ENCODE measurements around the gene EXOC3.

Gene EXOC3

DNA sequence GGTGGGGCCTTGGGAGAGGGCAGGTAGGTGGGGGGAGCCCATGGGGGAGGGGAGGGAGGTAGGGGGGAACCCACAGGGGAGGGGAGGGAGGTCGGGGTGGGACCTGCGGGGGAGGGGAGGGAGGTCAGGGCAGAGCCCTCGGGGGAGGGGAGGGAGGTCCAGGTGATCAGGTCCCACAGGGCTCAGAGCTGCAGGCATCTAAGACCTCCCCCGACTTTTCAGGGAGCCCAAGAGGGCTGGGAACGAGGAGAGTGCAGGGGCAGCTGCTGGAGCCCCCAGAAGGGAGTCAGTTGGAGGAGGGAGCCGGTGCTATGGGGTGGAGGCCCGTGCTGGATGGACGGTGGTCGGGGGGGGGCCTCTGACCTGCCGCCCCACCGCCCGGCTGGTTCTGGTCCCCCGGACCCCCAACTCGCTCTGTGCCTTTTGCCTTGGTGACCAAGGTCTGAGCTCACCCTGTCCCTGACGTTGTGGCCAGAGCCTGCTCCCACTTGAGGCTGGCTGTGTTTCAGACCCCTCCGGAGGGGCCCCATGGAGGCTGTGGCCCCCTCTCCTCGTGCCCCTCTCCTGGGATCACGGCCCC lies 49.4 kb downstream of the EXOC3 start:
- H3K9me3 ChIP-seq (ENCODE audit: insufficient read depth, low read depth, low read length), result no peaks in the 10 kb centered on the region
- no peaks in the 10 kb centered on the region for H3F3A ChIP-seq (ENCODE audit: low read depth)
- no peak overlapping the region for H3K9ac ChIP-seq (ENCODE audit: low read depth, low read length, poor library complexity, severe bottlenecking)
- TF ChIP-seq EZH2phosphoT487 (IDR thresholded peaks at IDR 0.05; ENCODE audit: borderline replicate concordance), result no peak
- TF ChIP-seq, protein P1, sequence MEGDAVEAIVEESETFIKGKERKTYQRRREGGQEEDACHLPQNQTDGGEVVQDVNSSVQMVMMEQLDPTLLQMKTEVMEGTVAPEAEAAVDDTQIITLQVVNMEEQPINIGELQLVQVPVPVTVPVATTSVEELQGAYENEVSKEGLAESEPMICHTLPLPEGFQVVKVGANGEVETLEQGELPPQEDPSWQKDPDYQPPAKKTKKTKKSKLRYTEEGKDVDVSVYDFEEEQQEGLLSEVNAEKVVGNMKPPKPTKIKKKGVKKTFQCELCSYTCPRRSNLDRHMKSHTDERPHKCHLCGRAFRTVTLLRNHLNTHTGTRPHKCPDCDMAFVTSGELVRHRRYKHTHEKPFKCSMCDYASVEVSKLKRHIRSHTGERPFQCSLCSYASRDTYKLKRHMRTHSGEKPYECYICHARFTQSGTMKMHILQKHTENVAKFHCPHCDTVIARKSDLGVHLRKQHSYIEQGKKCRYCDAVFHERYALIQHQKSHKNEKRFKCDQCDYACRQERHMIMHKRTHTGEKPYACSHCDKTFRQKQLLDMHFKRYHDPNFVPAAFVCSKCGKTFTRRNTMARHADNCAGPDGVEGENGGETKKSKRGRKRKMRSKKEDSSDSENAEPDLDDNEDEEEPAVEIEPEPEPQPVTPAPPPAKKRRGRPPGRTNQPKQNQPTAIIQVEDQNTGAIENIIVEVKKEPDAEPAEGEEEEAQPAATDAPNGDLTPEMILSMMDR (conservative IDR thresholded peaks at IDR 0.05; ENCODE audit: low read length), result no peak
- no peak overlapping the region for H3K4me3 ChIP-seq (ENCODE audit: low read length, poor library complexity, severe bottlenecking)
- H3K9me2 ChIP-seq (replicated peaks; ENCODE audit: low read depth, low read length), result no peaks in the 10 kb centered on the region
- H3K36me3 ChIP-seq (ENCODE audit: insufficient read depth, low read length), result no peaks in the 10 kb centered on the region
- H3K79me2 ChIP-seq (ENCODE audit: insufficient read depth, low read length), result no peaks in the 10 kb centered on the region
- no peaks in the 10 kb centered on the region for H3K27me3 ChIP-seq (ENCODE audit: insufficient read depth, low read length, poor library complexity, severe bottlenecking)
- no peak overlapping the region for H3K4me2 ChIP-seq (ENCODE audit: low read depth, low read length, poor library complexity, severe bottlenecking)
- no peak overlapping the region for H2AFZ ChIP-seq (ENCODE audit: low read length)
- H3K4me1 ChIP-seq (ENCODE audit: insufficient read depth, low read length, poor library complexity, severe bottlenecking), result no peaks in the 10 kb centered on the region
- no peaks in the 10 kb centered on the region for H4K20me1 ChIP-seq (ENCODE audit: insufficient read depth, low read length, poor library complexity, severe bottlenecking)

DNA sequence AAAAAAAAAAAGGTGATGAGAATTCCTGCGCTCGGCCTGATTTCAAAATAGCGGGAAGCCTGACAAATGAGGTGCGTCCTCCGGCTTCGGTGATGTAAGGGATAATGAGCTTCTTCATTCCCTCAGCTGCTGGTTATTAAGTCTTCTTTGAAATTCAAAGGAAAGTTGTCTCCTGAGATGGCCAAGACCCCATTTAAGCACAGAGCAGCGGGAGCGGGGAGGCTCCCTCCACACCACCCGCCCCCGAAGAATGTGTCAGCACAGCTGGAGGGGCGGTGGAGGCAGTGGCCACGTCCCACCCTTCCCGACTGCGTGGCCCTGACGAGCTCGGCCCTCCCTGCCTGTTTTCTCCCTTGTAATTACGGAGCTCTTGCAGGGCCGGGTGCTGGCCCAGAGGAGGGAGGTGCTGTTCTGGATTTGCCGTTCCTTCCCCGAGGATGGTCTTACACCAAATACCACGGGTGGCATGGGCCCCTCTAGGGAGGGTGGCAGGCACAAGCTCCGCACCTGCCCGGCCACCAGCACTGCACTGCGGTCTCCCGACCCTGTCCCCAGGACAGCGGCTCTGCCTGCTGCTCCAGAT lies 50.2 kb downstream of the EXOC3 start:
- no peak overlapping the region for H2AFZ ChIP-seq (ENCODE audit: low read length)

DNA sequence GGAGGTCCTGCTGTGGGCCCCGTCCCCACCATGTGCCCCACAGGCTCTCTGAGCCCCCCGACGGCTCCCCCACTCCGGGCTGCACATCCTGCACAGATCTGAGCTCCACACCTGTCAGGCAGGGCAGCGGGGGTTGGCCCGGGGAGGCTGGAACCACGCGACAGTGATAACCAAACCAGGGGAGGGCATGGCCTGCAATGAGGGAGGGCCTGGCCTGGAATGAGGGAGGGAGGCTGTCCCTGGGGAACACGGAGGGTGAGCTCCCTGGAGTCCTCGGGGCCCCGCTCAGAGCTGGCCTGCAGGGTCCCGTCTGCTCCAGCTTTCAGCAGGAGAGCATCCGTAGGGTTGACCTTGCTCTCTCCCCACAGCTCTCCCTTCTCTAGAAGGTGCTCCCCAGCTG lies 50.8 kb downstream of the EXOC3 start:
- Histone ChIP-seq H3K4me3 (ENCODE audit: low read length, poor library complexity, severe bottlenecking) (no peak overlapping the region), H3K9me3 (ENCODE audit: insufficient read depth, low read depth, low read length) (no peaks in the 10 kb centered on the region), H3K27me3 (ENCODE audit: insufficient read depth, low read length, poor library complexity, severe bottlenecking) (no peaks in the 10 kb centered on the region), H2AFZ (ENCODE audit: low read length) (no peak overlapping the region), H3K79me2 (ENCODE audit: insufficient read depth, low read length) (no peaks in the 10 kb centered on the region), H3K4me2 (ENCODE audit: low read depth, low read length, poor library complexity, severe bottlenecking) (no peak overlapping the region), H3K4me1 (ENCODE audit: insufficient read depth, low read length, poor library complexity, severe bottlenecking) (no peaks in the 10 kb centered on the region), H3F3A (ENCODE audit: low read depth) (no peaks in the 10 kb centered on the region), H3K9ac (ENCODE audit: low read depth, low read length, poor library complexity, severe bottlenecking) (no peak overlapping the region), H3K9me2 (replicated peaks; ENCODE audit: low read depth, low read length) (no peaks in the 10 kb centered on the region), H3K36me3 (ENCODE audit: insufficient read depth, low read length) (no peaks in the 10 kb centered on the region), H4K20me1 (ENCODE audit: insufficient read depth, low read length, poor library complexity, severe bottlenecking) (no peaks in the 10 kb centered on the region)
- no peak for TF ChIP-seq EZH2phosphoT487 (IDR thresholded peaks at IDR 0.05; ENCODE audit: borderline replicate concordance)
- TF ChIP-seq, protein P1 (conservative IDR thresholded peaks at IDR 0.05; ENCODE audit: low read length), result no peak

More for the DNA sequence above, 50.2 kb downstream of the EXOC3 start:
- Histone ChIP-seq H3K36me3 (ENCODE audit: insufficient read depth, low read length) (no peaks in the 10 kb centered on the region), H3F3A (ENCODE audit: low read depth) (no peaks in the 10 kb centered on the region), H3K79me2 (ENCODE audit: insufficient read depth, low read length) (no peaks in the 10 kb centered on the region), H3K9me3 (ENCODE audit: insufficient read depth, low read depth, low read length) (no peaks in the 10 kb centered on the region), H3K4me2 (ENCODE audit: low read depth, low read length, poor library complexity, severe bottlenecking) (no peak overlapping the region), H3K4me3 (ENCODE audit: low read length, poor library complexity, severe bottlenecking) (no peak overlapping the region), H4K20me1 (ENCODE audit: insufficient read depth, low read length, poor library complexity, severe bottlenecking) (no peaks in the 10 kb centered on the region), H3K4me1 (ENCODE audit: insufficient read depth, low read length, poor library complexity, severe bottlenecking) (no peaks in the 10 kb centered on the region), H3K9ac (ENCODE audit: low read depth, low read length, poor library complexity, severe bottlenecking) (no peak overlapping the region), H3K27me3 (ENCODE audit: insufficient read depth, low read length, poor library complexity, severe bottlenecking) (no peaks in the 10 kb centered on the region), H3K9me2 (replicated peaks; ENCODE audit: low read depth, low read length) (no peaks in the 10 kb centered on the region)
- TF ChIP-seq EZH2phosphoT487 (IDR thresholded peaks at IDR 0.05; ENCODE audit: borderline replicate concordance), result no peak
- TF ChIP-seq, protein P1 (conservative IDR thresholded peaks at IDR 0.05; ENCODE audit: low read length), result no peak
